ENCODE results near the gene TFE3.

Gene TFE3

GRCh38 chrX:49077941-49078340, 34.8 kb upstream of the TFE3 start:
- ATAC-seq = no peak
- TF ChIP-seq ZNF565 (CRISPR knock-in tag; conservative IDR thresholded peaks at IDR 0.05; ENCODE audit: low read depth) = no peak
- TF ChIP-seq, protein P1, sequence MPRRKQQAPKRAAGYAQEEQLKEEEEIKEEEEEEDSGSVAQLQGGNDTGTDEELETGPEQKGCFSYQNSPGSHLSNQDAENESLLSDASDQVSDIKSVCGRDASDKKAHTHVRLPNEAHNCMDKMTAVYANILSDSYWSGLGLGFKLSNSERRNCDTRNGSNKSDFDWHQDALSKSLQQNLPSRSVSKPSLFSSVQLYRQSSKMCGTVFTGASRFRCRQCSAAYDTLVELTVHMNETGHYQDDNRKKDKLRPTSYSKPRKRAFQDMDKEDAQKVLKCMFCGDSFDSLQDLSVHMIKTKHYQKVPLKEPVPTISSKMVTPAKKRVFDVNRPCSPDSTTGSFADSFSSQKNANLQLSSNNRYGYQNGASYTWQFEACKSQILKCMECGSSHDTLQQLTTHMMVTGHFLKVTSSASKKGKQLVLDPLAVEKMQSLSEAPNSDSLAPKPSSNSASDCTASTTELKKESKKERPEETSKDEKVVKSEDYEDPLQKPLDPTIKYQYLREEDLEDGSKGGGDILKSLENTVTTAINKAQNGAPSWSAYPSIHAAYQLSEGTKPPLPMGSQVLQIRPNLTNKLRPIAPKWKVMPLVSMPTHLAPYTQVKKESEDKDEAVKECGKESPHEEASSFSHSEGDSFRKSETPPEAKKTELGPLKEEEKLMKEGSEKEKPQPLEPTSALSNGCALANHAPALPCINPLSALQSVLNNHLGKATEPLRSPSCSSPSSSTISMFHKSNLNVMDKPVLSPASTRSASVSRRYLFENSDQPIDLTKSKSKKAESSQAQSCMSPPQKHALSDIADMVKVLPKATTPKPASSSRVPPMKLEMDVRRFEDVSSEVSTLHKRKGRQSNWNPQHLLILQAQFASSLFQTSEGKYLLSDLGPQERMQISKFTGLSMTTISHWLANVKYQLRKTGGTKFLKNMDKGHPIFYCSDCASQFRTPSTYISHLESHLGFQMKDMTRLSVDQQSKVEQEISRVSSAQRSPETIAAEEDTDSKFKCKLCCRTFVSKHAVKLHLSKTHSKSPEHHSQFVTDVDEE (CRISPR knock-in tag; IDR thresholded peaks at IDR 0.05) = no peak
- TF ChIP-seq OSR1 (CRISPR knock-in tag; IDR thresholded peaks at IDR 0.05) = no peak
- TF ChIP-seq RARB (CRISPR knock-in tag; IDR thresholded peaks at IDR 0.05) = no peak
- no peak for TF ChIP-seq SNAI2 (CRISPR knock-in tag; IDR thresholded peaks at IDR 0.05)
- TF ChIP-seq ZFP30 (CRISPR knock-in tag; IDR thresholded peaks at IDR 0.05) = no peak
- no peak for TF ChIP-seq ZC3H10 (CRISPR knock-in tag; IDR thresholded peaks at IDR 0.05)
- TF ChIP-seq ISL1 (CRISPR knock-in tag; IDR thresholded peaks at IDR 0.05) = no peak

GRCh38 chrX:49075347-49075746, 32.2 kb upstream of the TFE3 start:
- no peak for ATAC-seq
- TF ChIP-seq, protein P1 (CRISPR knock-in tag; IDR thresholded peaks at IDR 0.05) = no peak
- TF ChIP-seq ZNF8 (CRISPR knock-in tag; IDR thresholded peaks at IDR 0.05) = no peak
- TF ChIP-seq, protein P2, sequence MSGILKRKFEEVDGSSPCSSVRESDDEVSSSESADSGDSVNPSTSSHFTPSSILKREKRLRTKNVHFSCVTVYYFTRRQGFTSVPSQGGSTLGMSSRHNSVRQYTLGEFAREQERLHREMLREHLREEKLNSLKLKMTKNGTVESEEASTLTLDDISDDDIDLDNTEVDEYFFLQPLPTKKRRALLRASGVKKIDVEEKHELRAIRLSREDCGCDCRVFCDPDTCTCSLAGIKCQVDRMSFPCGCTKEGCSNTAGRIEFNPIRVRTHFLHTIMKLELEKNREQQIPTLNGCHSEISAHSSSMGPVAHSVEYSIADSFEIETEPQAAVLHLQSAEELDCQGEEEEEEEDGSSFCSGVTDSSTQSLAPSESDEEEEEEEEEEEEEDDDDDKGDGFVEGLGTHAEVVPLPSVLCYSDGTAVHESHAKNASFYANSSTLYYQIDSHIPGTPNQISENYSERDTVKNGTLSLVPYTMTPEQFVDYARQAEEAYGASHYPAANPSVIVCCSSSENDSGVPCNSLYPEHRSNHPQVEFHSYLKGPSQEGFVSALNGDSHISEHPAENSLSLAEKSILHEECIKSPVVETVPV (CRISPR knock-in tag; IDR thresholded peaks at IDR 0.05) = no peak
- TF ChIP-seq POU6F1 (CRISPR knock-in tag; IDR thresholded peaks at IDR 0.05; ENCODE audit: borderline replicate concordance, low read depth) = no peak
- no peak for TF ChIP-seq ARNTL (CRISPR knock-in tag; IDR thresholded peaks at IDR 0.05; ENCODE audit: borderline replicate concordance, low read depth)
- no peak for TF ChIP-seq ESRRG (CRISPR knock-in tag; IDR thresholded peaks at IDR 0.05)
- TF ChIP-seq OSR1 (CRISPR knock-in tag; IDR thresholded peaks at IDR 0.05) = no peak

DNA sequence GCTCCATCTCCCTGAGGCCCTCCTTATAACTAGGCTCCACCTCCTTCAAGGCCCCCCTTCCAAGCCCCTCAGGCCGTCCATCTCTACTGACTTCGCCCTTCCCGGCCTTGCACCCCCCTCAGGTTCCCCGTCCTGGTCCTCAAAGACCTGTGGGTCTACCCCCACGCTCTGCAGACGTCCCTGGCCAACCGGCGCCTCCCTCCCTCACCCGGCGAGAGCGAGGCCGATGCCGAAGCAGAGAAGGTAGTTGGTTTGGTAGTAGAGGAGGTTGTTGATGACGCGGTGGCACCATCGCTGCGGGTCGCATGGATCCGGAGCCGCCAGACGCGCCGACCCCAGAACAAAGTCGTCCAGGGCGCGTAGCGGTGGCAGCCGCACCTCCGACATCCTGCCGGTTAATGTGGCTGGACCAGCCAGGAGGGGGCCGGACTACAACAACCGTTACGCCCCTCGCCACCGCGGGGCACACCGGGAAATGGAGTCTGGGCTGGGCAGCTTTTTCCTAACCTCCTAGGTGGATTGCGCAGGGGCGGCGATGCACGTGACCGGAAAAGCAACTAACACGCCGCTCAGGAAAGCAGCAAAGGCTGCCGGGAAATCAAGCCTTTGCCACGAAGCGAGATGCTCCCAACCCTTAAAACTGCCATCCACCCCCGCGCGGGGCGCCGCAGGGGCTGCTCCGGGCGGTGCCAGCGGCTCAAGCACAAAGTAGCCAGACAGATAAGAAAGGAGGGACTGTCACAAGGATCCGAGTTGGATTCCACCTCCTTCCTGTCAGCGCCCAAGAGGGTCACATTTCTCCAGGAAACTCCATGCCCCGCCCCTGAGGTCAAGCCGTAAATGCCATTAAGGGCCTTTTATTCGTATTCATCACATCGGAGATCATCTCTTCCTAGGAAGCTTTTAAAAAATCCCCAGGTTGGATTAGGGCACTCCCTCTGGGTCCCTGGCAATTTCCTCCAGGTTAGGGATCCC, 30.7 kb upstream of the TFE3 start, which contains the start of gene PRAF2:
Gene PRAF2 (minus strand): TSS at position 402 of the 975 bp plus-strand sequence. CDS start 15 bp downstream, at position 387.
- peak; percentile 97 for ATAC-seq
- TF ChIP-seq ZNF565 (CRISPR knock-in tag; conservative IDR thresholded peaks at IDR 0.05; ENCODE audit: low read depth) (peak; percentile 54; the same call in 1 of the 2 replicates), ISL1 (CRISPR knock-in tag; IDR thresholded peaks at IDR 0.05) (no peak), PATZ1 (CRISPR knock-in tag; IDR thresholded peaks at IDR 0.05; ENCODE audit: borderline replicate concordance) (no peak), ESRRG (CRISPR knock-in tag; IDR thresholded peaks at IDR 0.05) (no peak), SNAI2 (CRISPR knock-in tag; IDR thresholded peaks at IDR 0.05) (peak; percentile 95), ZFP30 (CRISPR knock-in tag; IDR thresholded peaks at IDR 0.05) (no peak), POU6F1 (CRISPR knock-in tag; IDR thresholded peaks at IDR 0.05; ENCODE audit: borderline replicate concordance, low read depth) (no peak), TCF4 (CRISPR knock-in tag; IDR thresholded peaks at IDR 0.05; ENCODE audit: borderline replicate concordance) (no peak), TOX (CRISPR knock-in tag; IDR thresholded peaks at IDR 0.05; ENCODE audit: borderline replicate concordance) (peak; percentile 56; the same call in 1 of the 2 replicates), ARNTL (CRISPR knock-in tag; IDR thresholded peaks at IDR 0.05; ENCODE audit: borderline replicate concordance, low read depth) (no peak), BACH2 (CRISPR knock-in tag; IDR thresholded peaks at IDR 0.05; ENCODE audit: borderline replicate concordance) (no peak)
- TF ChIP-seq, protein P2 (CRISPR knock-in tag; IDR thresholded peaks at IDR 0.05) = no peak
- TF ChIP-seq, protein P3, sequence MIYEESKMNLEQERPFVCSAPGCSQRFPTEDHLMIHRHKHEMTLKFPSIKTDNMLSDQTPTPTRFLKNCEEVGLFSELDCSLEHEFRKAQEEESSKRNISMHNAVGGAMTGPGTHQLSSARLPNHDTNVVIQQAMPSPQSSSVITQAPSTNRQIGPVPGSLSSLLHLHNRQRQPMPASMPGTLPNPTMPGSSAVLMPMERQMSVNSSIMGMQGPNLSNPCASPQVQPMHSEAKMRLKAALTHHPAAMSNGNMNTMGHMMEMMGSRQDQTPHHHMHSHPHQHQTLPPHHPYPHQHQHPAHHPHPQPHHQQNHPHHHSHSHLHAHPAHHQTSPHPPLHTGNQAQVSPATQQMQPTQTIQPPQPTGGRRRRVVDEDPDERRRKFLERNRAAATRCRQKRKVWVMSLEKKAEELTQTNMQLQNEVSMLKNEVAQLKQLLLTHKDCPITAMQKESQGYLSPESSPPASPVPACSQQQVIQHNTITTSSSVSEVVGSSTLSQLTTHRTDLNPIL (CRISPR knock-in tag; IDR thresholded peaks at IDR 0.05; ENCODE audit: low read depth) = no peak

Data from SK-N-SH treated with all-trans-retinoic acid at 6 μM for 48 hours (cell line).